GM12892 (cell line): ENCODE results near the gene CADPS.

Source experiments
- POLR2A ChIP-seq: IDR thresholded peaks from 2 replicates; pipeline ENCODE4 v1.6.1; 2011; ENCODE audit warnings: low read depth, low read length, control low read depth
- POLR2AphosphoS5 ChIP-seq: IDR thresholded peaks from 2 replicates; pipeline ENCODE4 v1.6.1; 2011; ENCODE audit warnings: low read depth, low read length, control low read depth
- TAF1 ChIP-seq: IDR thresholded peaks from 2 replicates; pipeline ENCODE4 v1.6.1; 2011; ENCODE audit warnings: low read depth, mild to moderate bottlenecking, control low read depth, low read length, borderline replicate concordance

GRCh38 chr3:62421207-62421606, 454.0 kb downstream of the CADPS start:
- TF ChIP-seq TAF1 (no peak), POLR2AphosphoS5 (no peak), POLR2A (no peak)
